Caco-2 (cell line): ENCODE measurements around the gene MANEAL. TPM values are rescaled to one million over a fixed set of nuclear protein-coding genes. Genes with fewer than 3 reads are reported as not detected.

ENCODE experiments used
- BruUV-seq: library from RNA; stranded (reverse); fragments of 400-500 nt; replicated peaks from 2 replicates; lab custom pipeline; 2021; lab: Mats Ljungman, UMichigan
- CTCF ChIA-PET: fragments of 300-600 bp; sonication (Branson Sonifier 250); formaldehyde crosslinking; loops from one replicate; lab custom pipeline; 2022; ENCODE audit warnings: antibody characterized with exemption; lab: Charles Lee
- POLR2A ChIA-PET: fragments of 300-600 bp; sonication (Branson Sonifier 250); formaldehyde crosslinking; loops from one replicate; lab custom pipeline; 2022; ENCODE audit warnings: antibody characterized with exemption; lab: Charles Lee
- DNase-seq, 2 experiments: peaks; one replicate each; pipeline versions ENCODE4 v3.0.0 to v3.0.0-alpha.2; 2020 to 2022
- H3K27me3 ChIP-seq: replicated peaks from 2 replicates; pipeline ENCODE4 v1.6.0; 2011; ENCODE audit warnings: low read length; ENCODE audit not compliant: control insufficient read depth, insufficient read depth
- H3K36me3 ChIP-seq: 2 replicates; pipeline ENCODE4 v1.5.1; 2011; ENCODE audit warnings: low read length; ENCODE audit not compliant: control insufficient read depth, insufficient read depth
- H3K4me1 ChIP-seq: fragments of 250-450 bp; sonication (Bioruptor Pico); 2 replicates; pipeline ENCODE4 v1.5.1; 2020; ENCODE audit warnings: mild to moderate bottlenecking
- H3K4me3 ChIP-seq: 2 replicates; pipeline ENCODE4 v1.5.1; 2011; ENCODE audit warnings: low read depth, mild to moderate bottlenecking, control low read depth, low read length
- H3K9me3 ChIP-seq: fragments of 250-450 bp; sonication (Bioruptor Pico); 2 replicates; pipeline ENCODE4 v1.5.1; 2020; ENCODE audit warnings: mild to moderate bottlenecking, moderate library complexity
- H3K27ac Mint-ChIP-seq: one replicate; pipeline ENCODE4 v1.8.0; 2022; ENCODE audit warnings: mixed read lengths; ENCODE audit not compliant: unreplicated experiment
- H3K27me3 Mint-ChIP-seq: one replicate; pipeline ENCODE4 v1.8.0; 2022; ENCODE audit warnings: mixed read lengths; ENCODE audit not compliant: insufficient read depth, unreplicated experiment
- H3K36me3 Mint-ChIP-seq: one replicate; pipeline ENCODE4 v1.8.0; 2022; ENCODE audit warnings: mild to moderate bottlenecking, mixed read lengths; ENCODE audit not compliant: insufficient read depth, unreplicated experiment
- H3K4me1 Mint-ChIP-seq: one replicate; pipeline ENCODE4 v1.8.0; 2022; ENCODE audit warnings: low read depth, mixed read lengths; ENCODE audit not compliant: unreplicated experiment
- H3K4me3 Mint-ChIP-seq: one replicate; pipeline ENCODE4 v1.8.0; 2022; ENCODE audit warnings: mild to moderate bottlenecking, moderate library complexity, mixed read lengths; ENCODE audit not compliant: unreplicated experiment
- H3K9me3 Mint-ChIP-seq: one replicate; pipeline ENCODE4 v1.8.0; 2022; ENCODE audit warnings: mixed read lengths; ENCODE audit not compliant: unreplicated experiment
- CTCF ChIP-seq, 2 experiments: fragments of 200-600 bp in 1 of 2; IDR thresholded peaks; 1 replicate in 1 of 2; 2 replicates in 1 of 2; pipeline versions ENCODE4 v1.5.1 to v1.8.0; 2011 to 2022; ENCODE audit warnings: antibody characterized with exemption in 1 of 2, control low read depth in 1 of 2, inconsistent platforms in 1 of 2, low read depth in 1 of 2, low read length in 1 of 2, mild to moderate bottlenecking in 1 of 2, moderate library complexity in 1 of 2; ENCODE audit not compliant: insufficient read depth in 1 of 2, severe bottlenecking in 1 of 2, unreplicated experiment in 1 of 2
- intact Hi-C: fragments of 100-400 bp; cut with micrococcal nuclease; formaldehyde crosslinking; loops from one replicate; pipeline ENCODE4 v1.10.0; 2022; ENCODE audit not compliant: unreplicated experiment
- total RNA-seq: library from RNA; stranded (reverse); gene quantifications from 2 replicates; pipeline ENCODE4 v1.2.3, GENCODE V29; 2022

The MANEAL gene
- total RNA-seq, 1 experiment from 2014 or later, result 25.9 TPM

DNA sequence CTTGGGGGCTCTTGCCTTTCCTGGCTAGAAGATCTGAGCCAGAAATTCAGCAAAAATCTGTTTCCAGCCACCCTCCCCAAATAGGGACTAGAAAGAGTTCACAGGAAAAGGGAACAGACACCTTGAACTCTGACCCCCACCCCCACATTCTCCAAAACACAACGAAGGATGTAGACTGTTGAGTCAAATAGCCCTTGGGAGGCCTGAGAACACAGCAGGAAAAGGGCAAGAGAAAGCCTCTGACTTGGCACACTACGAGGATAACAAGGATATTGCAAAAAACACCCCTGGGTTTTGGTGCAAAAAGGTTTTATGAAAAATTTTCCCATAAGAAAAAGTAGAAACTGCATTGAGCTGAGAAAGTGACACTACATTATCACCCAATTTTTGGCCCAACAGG is 16.3 kb downstream of the MANEAL start:
- CTCF ChIA-PET, result no interaction called here
- no peak overlapping the region for H3K4me3 Mint-ChIP-seq
- Histone ChIP-seq H3K27me3 (no peaks in the 10 kb centered on the region), H3K4me3 (no peak overlapping the region), H3K9me3 (no peaks in the 10 kb centered on the region), H3K4me1 (peaks cover 10% of the 10 kb centered on the region; the same call in 1 of the 2 replicates), H3K36me3 (no peaks in the 10 kb centered on the region)
- H3K4me1 Mint-ChIP-seq, result no peaks in the 10 kb centered on the region
- POLR2A ChIA-PET, result no interaction called here
- intact Hi-C loops, result loop anchor here (5.0 kb wide), 1 partner anchor 47 kb away; the partner anchor contains the start of gene MTF1
- no peak for DNase-seq
- peaks cover 70% of the 10 kb centered on the region for H3K36me3 Mint-ChIP-seq
- no peak for TF ChIP-seq CTCF (IDR thresholded peaks at IDR 0.05; ENCODE audit: insufficient read depth in 1 of 2, low read depth in 1 of 2, low read length in 1 of 2, severe bottlenecking in 1 of 2, unreplicated experiment in 1 of 2)
- no peaks in the 10 kb centered on the region for H3K27me3 Mint-ChIP-seq
- H3K27ac Mint-ChIP-seq, result no peak overlapping the region
- H3K9me3 Mint-ChIP-seq, result no peaks in the 10 kb centered on the region
- no TSS peak for BruUV-seq

GRCh38 chr1:37811027-37811655 is 17.5 kb downstream of the MANEAL start:
- Mint-ChIP-seq H3K9me3 (no peaks in the 10 kb centered on the region), H3K27me3 (no peaks in the 10 kb centered on the region), H3K36me3 (peaks cover 66% of the 10 kb centered on the region), H3K4me1 (no peaks in the 10 kb centered on the region), H3K4me3 (no peak overlapping the region), H3K27ac (no peak overlapping the region)
- H3K4me3 ChIP-seq, result no peak overlapping the region
- DNase-seq, result peak; percentile 66 to 75
- BruUV-seq, result no TSS peak
- ChIA-PET CTCF (interaction anchor here (0.9 kb wide), 1 partner anchor 48 kb away, joined by 4 read pairs; the partner anchor contains the start of gene MTF1), POLR2A (no interaction called here)
- H3K9me3 ChIP-seq, result no peaks in the 10 kb centered on the region
- TF ChIP-seq CTCF (IDR thresholded peaks at IDR 0.05; ENCODE audit: insufficient read depth in 1 of 2, low read depth in 1 of 2, low read length in 1 of 2, severe bottlenecking in 1 of 2, unreplicated experiment in 1 of 2), result peak; percentile 56 to 75
- peaks cover 10% of the 10 kb centered on the region; the same call in 1 of the 2 replicates for H3K4me1 ChIP-seq
- intact Hi-C loops, result loop anchor here (5.0 kb wide), 1 partner anchor 46 kb away; the partner anchor contains the start of gene MTF1
- H3K27me3 ChIP-seq, result no peaks in the 10 kb centered on the region
- no peaks in the 10 kb centered on the region for H3K36me3 ChIP-seq

- CTCF ChIA-PET, result no interaction called here
- no TSS peak for BruUV-seq
- no peaks in the 10 kb centered on the region for H3K4me1 Mint-ChIP-seq
Measured at GRCh38 chr1:37813529-37814145, 20.0 kb downstream of the MANEAL start.

More at GRCh38 chr1:37813529-37814145, 20.0 kb downstream of the MANEAL start:
- H3K9me3 Mint-ChIP-seq, result no peaks in the 10 kb centered on the region
- H3K27me3 ChIP-seq, result no peaks in the 10 kb centered on the region
- DNase-seq, result no peak
- TF ChIP-seq CTCF (IDR thresholded peaks at IDR 0.05; ENCODE audit: insufficient read depth in 1 of 2, low read depth in 1 of 2, low read length in 1 of 2, severe bottlenecking in 1 of 2, unreplicated experiment in 1 of 2), result no peak
- H3K9me3 ChIP-seq, result no peaks in the 10 kb centered on the region
- no peaks in the 10 kb centered on the region for H3K36me3 ChIP-seq
- intact Hi-C loops, result loop anchor here (5.0 kb wide), 1 partner anchor 44 kb away; the partner anchor contains the start of gene MTF1
- H3K36me3 Mint-ChIP-seq, result peaks cover 54% of the 10 kb centered on the region
- no peaks in the 10 kb centered on the region for H3K27me3 Mint-ChIP-seq
- no peak overlapping the region for H3K4me3 ChIP-seq
- POLR2A ChIA-PET, result no interaction called here
- H3K4me1 ChIP-seq, result peaks cover 5% of the 10 kb centered on the region; the same call in 1 of the 2 replicates
- H3K27ac Mint-ChIP-seq, result no peak overlapping the region
- H3K4me3 Mint-ChIP-seq, result no peak overlapping the region
